A549 treated with AZD9567 at 1 μM for 4 hours (cell line): ENCODE data around the gene LRRTM4. TPM values are rescaled to one million over a fixed set of nuclear protein-coding genes. Genes with fewer than 3 reads are reported as not detected.

Source experiments
- total RNA-seq: library from RNA; stranded (reverse); fragments of 200-300 nt; extraction: Qiagen RNA extraction; gene quantifications from 5 replicates; pipeline ENCODE4 v1.2.3, GENCODE V29; 2022; ENCODE audit not compliant: insufficient read depth

LRRTM4 gene
- not detected in 5 replicates for total RNA-seq

DNA sequence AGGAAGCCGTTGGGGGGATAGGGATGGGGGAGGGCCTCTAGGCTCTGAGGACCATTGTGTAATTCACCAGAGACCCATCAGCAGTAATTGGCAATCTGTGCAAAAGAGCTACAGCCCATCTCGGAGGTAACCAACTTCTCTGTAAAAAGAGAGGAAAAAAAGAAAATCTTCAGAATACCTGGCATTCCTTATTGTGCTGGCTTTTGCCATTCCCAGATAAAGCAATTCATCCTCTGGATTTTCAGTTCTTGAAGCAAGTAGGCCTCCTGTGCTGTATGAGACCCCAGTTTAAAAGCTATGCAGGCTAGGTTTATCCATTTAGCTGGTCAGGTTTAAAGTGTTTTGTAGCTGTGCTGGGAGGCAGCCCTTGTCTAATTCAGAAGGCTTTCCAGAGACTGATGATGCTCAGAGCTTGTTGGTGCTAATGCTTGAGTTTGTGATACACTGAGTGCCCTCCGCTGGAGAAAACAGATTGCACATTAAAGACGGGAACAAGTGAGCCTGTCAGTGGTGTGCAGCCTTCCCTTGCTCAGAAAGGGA lies at the start of gene LRRTM4:
Gene LRRTM4 (minus strand): TSS at position 446 of the 540 bp plus-strand sequence.

